Activated naive CD4-positive, alpha-beta T cell treated with anti-CD3 and anti-CD28 coated beads, Interleukin-2, amount 50 U/mL, for 72 hours (primary cell): ENCODE results near the gene GSTK1. TPM values are rescaled to one million over a fixed set of nuclear protein-coding genes. Genes with fewer than 3 reads are reported as not detected.
"Not testable (repeated sequence)": the region's sequence is repeated elsewhere in the genome, so short reads cannot be mapped to it uniquely, and the experiment has no call there.

ENCODE experiments used
- ATAC-seq, 2 donors: fragments of 150-1000 bp; cut with Tn5 transposase; 2 replicates each; pipeline ENCODE4 v1.10.0; 2021; ENCODE audit warnings: mild to moderate bottlenecking in 2 of 2, moderate library complexity in 2 of 2
- DNase-seq, 2 donors: peaks; one replicate each; pipeline ENCODE4 v3.0.0; 2021 to 2022; ENCODE audit warnings: low spot score in 2 of 2
- H3K27ac Mint-ChIP-seq, 2 donors: one replicate each; pipeline ENCODE4 v1.8.0; 2022; ENCODE audit warnings: mild to moderate bottlenecking in 2 of 2, mixed read lengths in 2 of 2
- H3K36me3 Mint-ChIP-seq, 2 donors: one replicate each; pipeline ENCODE4 v1.8.0; 2022; ENCODE audit warnings: mixed read lengths in 2 of 2
- H3K9me3 Mint-ChIP-seq, 2 donors: one replicate each; pipeline ENCODE4 v1.8.0; 2022; ENCODE audit warnings: mixed read lengths in 2 of 2
- total RNA-seq, 2 donors: library from RNA; stranded (reverse); gene quantifications; one replicate each; pipeline ENCODE4 v1.2.3, GENCODE V29; 2022

Gene GSTK1
- total RNA-seq, 2 donors from 2014 or later: 140 to 238 TPM

DNA sequence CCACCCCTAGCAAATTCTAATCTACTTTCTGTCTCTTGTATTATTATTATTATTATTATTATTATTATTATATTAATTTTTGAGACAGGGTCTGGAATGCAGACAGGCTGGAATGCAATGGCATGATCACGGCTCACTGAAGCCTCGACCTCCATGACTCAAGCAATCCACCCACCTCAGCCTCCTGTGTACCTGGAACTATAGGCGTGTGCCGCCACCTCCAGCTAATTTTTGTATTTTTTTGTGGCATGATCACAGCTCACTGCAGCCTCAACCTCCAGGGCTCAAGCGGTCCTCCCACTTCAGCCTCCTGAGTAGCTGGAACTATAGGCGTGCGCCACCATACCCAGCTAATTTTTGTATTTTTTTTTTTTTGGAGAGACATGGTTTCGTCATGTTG is 18.9 kb downstream of the GSTK1 start:
- DNase-seq: no peak
- H3K27ac Mint-ChIP-seq: no peak overlapping the region
- peaks cover 0 to 6% of the 10 kb centered on the region in 2 donors for H3K36me3 Mint-ChIP-seq
- peaks cover 0 to 5% of the 10 kb centered on the region in 2 donors for H3K9me3 Mint-ChIP-seq
- no peak for ATAC-seq

GRCh38 chr7:143283381-143283780 is 20.1 kb downstream of the GSTK1 start:
- H3K9me3 Mint-ChIP-seq: peaks cover 5 to 10% of the 10 kb centered on the region in 2 donors
- peaks cover 10 to 18% of the 10 kb centered on the region in 2 donors for H3K36me3 Mint-ChIP-seq
- ATAC-seq (no peak), DNase-seq (no peak)
- peak overlapping the region in 1 of 2 donors; percentile 37 for H3K27ac Mint-ChIP-seq

DNA sequence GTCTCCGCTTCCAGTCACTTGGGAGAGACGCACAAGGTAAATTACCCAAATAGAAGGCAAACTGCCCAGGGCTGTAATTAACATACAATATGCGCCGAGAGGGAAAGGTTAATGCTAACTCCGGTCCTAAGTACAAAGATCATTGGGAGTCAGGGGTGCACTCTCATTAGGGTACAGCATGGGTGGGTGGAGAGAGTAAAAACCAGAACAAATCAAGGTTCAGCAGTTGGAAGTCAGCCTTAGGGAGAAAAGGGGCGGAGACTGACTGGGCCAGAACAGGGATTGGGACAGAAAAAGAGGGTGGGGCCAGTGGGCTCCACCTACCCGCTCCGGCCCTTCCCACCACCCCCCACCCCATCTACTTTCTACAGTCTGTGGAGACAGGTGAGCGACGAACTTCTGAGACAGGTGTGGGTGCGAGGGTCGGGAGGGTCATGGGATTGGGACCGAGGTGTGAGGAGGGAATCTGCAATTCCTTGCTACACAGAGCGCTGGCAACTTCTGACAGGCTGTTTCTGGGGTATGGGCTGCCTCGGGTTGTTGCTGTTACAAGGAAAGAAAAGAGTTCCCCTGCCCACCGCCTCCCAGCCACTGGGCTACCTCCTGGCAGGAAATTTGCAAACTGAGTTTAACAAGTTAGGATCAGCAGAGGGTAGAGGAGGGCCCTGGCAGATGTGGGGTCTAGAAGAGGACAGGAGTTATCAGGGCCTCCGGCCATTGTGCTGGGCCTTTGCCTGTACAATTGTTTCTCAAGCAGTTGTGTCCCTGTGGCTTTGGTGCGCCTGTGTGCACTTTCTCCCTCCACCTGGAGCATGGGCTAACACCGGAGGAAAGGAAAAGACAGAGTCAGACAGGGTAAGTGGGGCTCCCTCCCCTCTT is 21.6 kb downstream of the GSTK1 start, which contains the start of gene TMEM139:
TSS of gene TMEM139 (plus strand) at position 368 of the 879 bp plus-strand sequence. CDS start 1,000 bp downstream, outside the sequence.
- H3K27ac Mint-ChIP-seq: peak within 1 kb of the TSS; percentile 18 to 37

DNA sequence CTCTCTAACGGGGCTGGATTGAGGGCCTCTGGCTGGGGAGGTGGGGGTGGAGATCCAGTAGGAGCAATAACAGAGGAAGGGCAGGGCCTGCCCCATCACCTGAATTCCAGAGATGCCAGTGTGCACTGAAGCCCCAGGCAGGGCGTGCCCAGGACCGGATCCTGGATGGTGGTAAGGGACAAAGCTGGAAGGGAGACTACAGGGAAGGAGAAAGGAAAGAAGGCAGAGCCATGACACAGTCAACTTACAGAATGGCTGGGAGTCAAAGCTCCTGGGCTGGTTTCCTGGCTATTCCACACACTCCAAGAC is 22.2 kb downstream of the GSTK1 start:
- peak overlapping the region in 1 of 2 donors; percentile 18 for H3K27ac Mint-ChIP-seq
- DNase-seq (no peak), ATAC-seq (no peak)
- peaks cover 27 to 38% of the 10 kb centered on the region in 2 donors for H3K36me3 Mint-ChIP-seq
- peaks cover 5 to 10% of the 10 kb centered on the region in 2 donors for H3K9me3 Mint-ChIP-seq

More for the DNA sequence above, 21.6 kb downstream of the GSTK1 start, which contains the start of gene TMEM139:
- no peak for DNase-seq
- H3K9me3 Mint-ChIP-seq: peaks cover 5 to 10% of the 10 kb centered on the region in 2 donors
- peaks cover 23 to 32% of the 10 kb centered on the region in 2 donors for H3K36me3 Mint-ChIP-seq
- ATAC-seq: no peak

DNA sequence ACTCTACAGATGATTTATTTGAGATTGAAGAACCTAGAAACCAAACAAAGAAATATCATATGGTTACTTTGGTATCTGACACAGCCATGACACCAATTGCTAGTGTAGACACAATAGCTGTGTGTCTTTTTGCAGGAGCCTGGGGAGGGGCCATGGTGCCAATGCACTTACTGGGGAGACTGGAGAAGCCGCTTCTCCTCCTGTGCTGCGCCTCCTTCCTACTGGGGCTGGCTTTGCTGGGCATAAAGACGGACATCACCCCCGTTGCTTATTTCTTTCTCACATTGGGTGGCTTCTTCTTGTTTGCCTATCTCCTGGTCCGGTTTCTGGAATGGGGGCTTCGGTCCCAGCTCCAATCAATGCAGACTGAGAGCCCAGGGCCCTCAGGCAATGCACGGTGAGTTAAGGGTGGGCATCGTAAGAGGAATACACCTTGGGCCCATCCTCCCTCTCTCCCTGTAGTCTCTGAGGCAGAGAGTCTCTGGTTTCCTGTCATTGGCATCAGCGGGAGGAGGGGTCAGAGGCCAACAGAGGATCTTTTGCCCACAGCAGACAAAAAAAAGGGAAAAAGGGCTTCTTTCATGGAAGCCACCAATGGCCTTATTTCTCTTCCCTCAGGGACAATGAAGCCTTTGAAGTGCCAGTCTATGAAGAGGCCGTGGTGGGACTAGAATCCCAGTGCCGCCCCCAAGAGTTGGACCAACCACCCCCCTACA is 22.7 kb downstream of the GSTK1 start:
- H3K36me3 Mint-ChIP-seq: peaks cover 27 to 43% of the 10 kb centered on the region in 2 donors
- H3K9me3 Mint-ChIP-seq: peaks cover 5 to 10% of the 10 kb centered on the region in 2 donors
- ATAC-seq (no peak), DNase-seq (no peak)
- H3K27ac Mint-ChIP-seq: peak overlapping the region in 1 of 2 donors; percentile 18

GRCh38 chr7:143286522-143286890 is 23.3 kb downstream of the GSTK1 start:
- H3K27ac Mint-ChIP-seq: no peak overlapping the region
- H3K36me3 Mint-ChIP-seq: peaks cover 33 to 48% of the 10 kb centered on the region in 2 donors
- H3K9me3 Mint-ChIP-seq: peaks cover 5 to 10% of the 10 kb centered on the region in 2 donors
- no peak for DNase-seq
- no peak for ATAC-seq

GRCh38 chr7:143287339-143287934 is 24.2 kb downstream of the GSTK1 start:
- DNase-seq (no peak), ATAC-seq (no peak)
- peaks cover 33 to 56% of the 10 kb centered on the region in 2 donors for H3K36me3 Mint-ChIP-seq
- H3K9me3 Mint-ChIP-seq: peaks cover 5 to 10% of the 10 kb centered on the region in 2 donors
- H3K27ac Mint-ChIP-seq: peak overlapping the region; percentile 81 to 92

DNA sequence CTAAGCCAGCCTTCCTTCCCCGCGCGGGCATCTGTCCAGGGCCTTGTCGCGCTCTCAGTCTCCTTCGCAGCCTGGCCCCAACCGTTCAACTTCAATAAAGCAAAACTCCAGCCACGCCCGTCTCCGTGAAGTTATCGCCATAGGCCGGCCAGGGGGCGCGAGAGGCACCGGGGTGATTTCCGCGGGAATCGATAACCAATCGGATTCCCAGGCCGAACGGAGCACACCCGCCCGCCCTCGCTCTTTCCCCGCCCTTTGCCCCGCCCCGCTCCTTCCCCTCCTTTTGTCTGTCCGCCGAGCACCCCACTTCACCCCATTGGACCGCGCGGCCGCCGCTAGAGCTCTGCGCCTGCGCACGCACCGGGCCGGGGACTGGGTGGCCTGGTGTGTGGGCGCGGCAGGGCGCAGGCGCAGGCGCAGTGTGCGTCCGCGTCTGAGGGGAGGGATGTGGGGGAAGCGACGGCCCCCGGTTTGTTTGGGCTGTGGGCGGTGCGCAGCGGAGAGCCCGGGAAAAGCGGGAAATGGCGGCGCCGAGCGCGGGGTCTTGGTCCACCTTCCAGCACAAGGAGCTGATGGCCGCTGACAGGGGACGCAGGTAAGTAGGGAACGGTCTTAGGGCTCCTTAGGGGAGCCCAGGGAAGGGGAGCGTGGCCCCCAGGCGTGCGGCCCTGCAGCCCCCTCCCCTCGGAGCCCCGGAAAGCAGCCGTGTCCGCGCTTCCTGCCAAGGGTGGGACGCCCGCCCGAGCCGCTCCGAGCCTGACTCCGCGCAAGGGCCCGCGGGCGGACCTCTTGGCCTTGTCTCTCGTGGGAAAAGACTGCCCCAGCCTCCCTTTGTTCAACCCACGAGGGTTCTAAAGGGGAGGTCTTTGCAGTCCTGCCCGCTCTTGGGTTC is 24.9 kb downstream of the GSTK1 start, which contains the start of gene CASP2:
TSS of gene CASP2 (plus strand) at position 417 of the 892 bp plus-strand sequence. CDS start at position 522, 105 bp downstream.
- ATAC-seq: peak; percentile 94 to 95
- peak; percentile 99 for DNase-seq
- Mint-ChIP-seq H3K36me3 (peaks cover 33 to 61% of the 10 kb centered on the region in 2 donors), H3K27ac (peak within 1 kb of the TSS; percentile 92 to 96), H3K9me3 (peaks cover 5 to 10% of the 10 kb centered on the region in 2 donors)

GRCh38 chr7:143288836-143289235 is 25.6 kb downstream of the GSTK1 start:
- Mint-ChIP-seq H3K36me3 (peaks cover 39 to 67% of the 10 kb centered on the region in 2 donors), H3K27ac (peak overlapping the region; percentile 92 to 96), H3K9me3 (peaks cover 5 to 10% of the 10 kb centered on the region in 2 donors)
- no peak for ATAC-seq
- no peak for DNase-seq

DNA sequence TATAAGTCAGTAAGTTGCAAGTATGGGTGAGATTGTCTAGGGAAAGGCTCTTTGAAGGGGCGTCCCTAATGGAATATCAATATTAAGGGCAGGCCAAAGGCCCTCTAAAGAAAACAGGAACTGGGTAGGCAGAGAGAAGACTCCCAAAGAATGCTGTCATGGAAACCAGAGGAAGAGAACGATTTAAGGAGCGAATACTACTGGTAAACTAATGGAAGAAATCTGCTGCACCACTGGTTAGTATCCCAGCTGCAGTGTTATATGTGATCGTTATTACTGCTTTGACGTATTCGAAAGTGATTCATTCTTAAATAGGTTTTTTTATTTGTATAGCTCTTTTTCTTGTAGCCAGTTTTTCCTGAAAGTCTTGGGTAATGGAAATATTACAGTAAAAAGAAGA is 26.2 kb downstream of the GSTK1 start:
- H3K27ac Mint-ChIP-seq: peak overlapping the region; percentile 92 to 96
- H3K36me3 Mint-ChIP-seq: peaks cover 44 to 73% of the 10 kb centered on the region in 2 donors
- ATAC-seq (peak in 1 of 2 donors; percentile 10), DNase-seq (no peak)
- H3K9me3 Mint-ChIP-seq: peaks cover 5 to 10% of the 10 kb centered on the region in 2 donors

DNA sequence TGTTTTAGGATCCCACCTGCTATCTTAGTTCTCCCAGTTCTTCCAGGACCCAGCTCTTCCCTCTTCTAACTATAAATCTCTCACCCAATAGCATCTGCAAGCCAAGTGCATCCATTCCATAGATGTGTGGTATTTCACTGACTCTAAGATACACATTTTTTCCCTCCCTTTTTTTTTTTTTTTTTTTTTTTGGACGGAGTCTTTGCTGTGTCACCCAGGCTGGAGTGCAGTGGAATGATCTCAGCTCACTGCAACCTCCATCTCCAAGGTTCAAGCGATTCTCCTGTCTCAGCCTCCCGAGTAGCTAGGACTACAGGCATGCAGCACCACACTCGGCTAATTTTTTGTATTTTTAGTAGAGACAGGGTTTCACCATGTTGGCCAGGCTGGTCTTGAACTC is 26.6 kb downstream of the GSTK1 start:
- not testable (repeated sequence) for ATAC-seq, H3K9me3 Mint-ChIP-seq, DNase-seq
- peaks cover 49 to 78% of the 10 kb centered on the region in 2 donors for H3K36me3 Mint-ChIP-seq
- peak overlapping the region; percentile 92 to 96 for H3K27ac Mint-ChIP-seq

- peaks cover 52 to 82% of the 10 kb centered on the region in 2 donors for H3K36me3 Mint-ChIP-seq
- ATAC-seq: no peak
- DNase-seq: no peak
- H3K9me3 Mint-ChIP-seq: peaks cover 5 to 10% of the 10 kb centered on the region in 2 donors
- H3K27ac Mint-ChIP-seq: peak overlapping the region; percentile 92 to 96
Observed at GRCh38 chr7:143290293-143290692, 27.1 kb downstream of the GSTK1 start.

- DNase-seq (no peak), ATAC-seq (no peak)
- Mint-ChIP-seq H3K27ac (no peak overlapping the region), H3K9me3 (peaks cover 2% of the 10 kb centered on the region in 2 donors), H3K36me3 (peaks cover 46 to 80% of the 10 kb centered on the region in 2 donors)
Observed at GRCh38 chr7:143292876-143293275, 29.6 kb downstream of the GSTK1 start.

- peak overlapping the region in 1 of 2 donors; percentile 12 for H3K27ac Mint-ChIP-seq
- DNase-seq (no peak), ATAC-seq (no peak)
- no peaks in the 10 kb centered on the region for H3K9me3 Mint-ChIP-seq
- peaks cover 42 to 61% of the 10 kb centered on the region in 2 donors for H3K36me3 Mint-ChIP-seq
Observed at GRCh38 chr7:143295870-143296269, 32.6 kb downstream of the GSTK1 start.

DNA sequence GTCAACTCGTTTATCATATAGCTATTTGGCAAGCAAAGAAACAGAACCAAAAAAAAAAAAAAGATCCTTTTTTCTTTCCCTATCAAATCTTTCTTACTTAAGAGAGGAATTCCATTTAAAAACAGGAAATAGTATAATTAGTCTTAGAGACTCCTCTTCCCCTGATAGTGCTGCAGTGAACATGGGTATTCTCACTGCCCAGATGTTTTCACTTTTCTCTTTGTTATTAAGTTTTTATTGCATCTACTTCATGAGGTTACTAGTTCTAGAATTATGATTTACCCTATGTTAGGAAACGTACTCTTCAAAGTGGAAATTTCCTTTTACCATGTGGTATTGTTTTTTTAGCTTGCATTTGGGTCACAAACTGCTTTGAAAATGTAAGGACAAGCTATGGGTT is 33.4 kb downstream of the GSTK1 start:
- Mint-ChIP-seq H3K27ac (peak overlapping the region in 1 of 2 donors; percentile 12), H3K36me3 (peaks cover 39 to 59% of the 10 kb centered on the region in 2 donors), H3K9me3 (no peaks in the 10 kb centered on the region)
- no peak for ATAC-seq
- no peak for DNase-seq

DNA sequence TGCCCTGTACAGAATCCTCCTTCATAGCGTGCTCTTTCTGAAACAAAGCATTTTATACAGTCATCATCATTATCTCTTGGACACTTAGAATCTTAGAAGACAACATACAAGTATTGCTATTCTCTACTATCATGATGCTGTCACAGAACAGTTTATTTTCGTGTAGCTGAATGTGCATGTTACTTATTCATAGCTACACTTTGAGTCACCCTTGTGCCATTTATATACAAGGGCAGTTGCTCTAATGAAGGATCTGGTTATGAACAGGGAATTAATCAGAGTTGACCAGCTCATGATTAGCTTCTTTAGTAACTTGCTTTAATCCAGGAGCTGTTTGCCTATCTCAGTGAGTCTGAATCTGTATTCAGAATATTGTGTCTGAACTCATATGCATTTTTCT is 36.1 kb downstream of the GSTK1 start:
- peaks cover 29 to 52% of the 10 kb centered on the region in 2 donors for H3K36me3 Mint-ChIP-seq
- no peaks in the 10 kb centered on the region for H3K9me3 Mint-ChIP-seq
- no peak overlapping the region for H3K27ac Mint-ChIP-seq
- ATAC-seq (no peak), DNase-seq (no peak)
